K562 (cell line): Measurements from ENCODE around the gene FBN3. TPM values are rescaled to one million over a fixed set of nuclear protein-coding genes. Genes with fewer than 3 reads are reported as not detected.
A peak's percentile ranks its signal among the peaks of the same experiment; 100 is the strongest.

Experiments
- ATAC-seq: fragments of 200-7000 bp; cut with Tn5 transposase; 3 replicates; pipeline ENCODE4 v1.9.1; 2020; ENCODE audit warnings: moderate library complexity
- BruUV-seq: library from RNA; stranded (reverse); fragments of 400-500 nt; replicated peaks from 2 replicates; lab custom pipeline; 2021; lab: Mats Ljungman, UMichigan
- CTCF ChIA-PET: fragments of 300-600 bp; formaldehyde crosslinking; extraction: SDS; loops from one replicate; lab custom pipeline; 2021; ENCODE audit warnings: low intra/inter-chr PET ratio; lab: Yijun Ruan, JAX
- POLR2A ChIA-PET: fragments of 300-600, 350-650 bp; sonication (Branson Sonifier 250); formaldehyde crosslinking; extraction: SDS; loops from one replicate; lab custom pipeline; 2021; ENCODE audit warnings: antibody characterized with exemption, inconsistent platforms; lab: Yijun Ruan, JAX
- DNase-seq, 4 experiments: peaks; one replicate each; pipeline versions ENCODE4 v3.0.0 to v3.0.0-alpha.2; 2011 to 2018; ENCODE audit warnings: low spot score in 3 of 4, mixed read lengths in 3 of 4; ENCODE audit errors: extremely low read depth in 1 of 4
- FAIRE-seq: peaks from 2 replicates; lab custom pipeline; 2011; peaks lifted over from hg19 to GRCh38; lab: Jason Lieb, UNC
- H2AFZ ChIP-seq: 2 replicates; pipeline ENCODE4 v1.6.0; 2011; ENCODE audit warnings: low read depth, low read length, control low read depth, inconsistent platforms
- H3K27ac ChIP-seq: fragments of 200-600 bp; 3 replicates; pipeline ENCODE4 v1.8.0; 2011; ENCODE audit warnings: low read depth, mild to moderate bottlenecking, control low read depth, inconsistent platforms, low read length, moderate library complexity, mixed read lengths; ENCODE audit errors: extremely low read depth
- H3K27me3 ChIP-seq, 2 experiments: fragments of 300-600 bp in 1 of 2; 2 replicates in 1 of 2; 3 replicates in 1 of 2; pipeline versions ENCODE4 v1.6.0 to v1.8.0; 2011; ENCODE audit warnings: inconsistent platforms in 2 of 2, low read length in 2 of 2, mild to moderate bottlenecking in 1 of 2, mixed read lengths in 1 of 2, moderate library complexity in 1 of 2; ENCODE audit not compliant: control insufficient read depth in 2 of 2, insufficient read depth in 2 of 2
- H3K36me3 ChIP-seq: fragments of 300-600 bp; 3 replicates; pipeline ENCODE4 v1.8.0; 2011; ENCODE audit warnings: mild to moderate bottlenecking, low read length, inconsistent platforms; ENCODE audit not compliant: control insufficient read depth, insufficient read depth
- H3K4me1 ChIP-seq, 2 experiments: fragments of 200-600 bp in 1 of 2; replicated peaks in 1 of 2; 2 replicates in 1 of 2; 3 replicates in 1 of 2; pipeline versions ENCODE4 v1.5.1 to v1.8.0; 2011; ENCODE audit warnings: inconsistent platforms in 2 of 2, low read length in 2 of 2, mild to moderate bottlenecking in 1 of 2, mixed read lengths in 1 of 2, moderate library complexity in 1 of 2; ENCODE audit not compliant: control insufficient read depth in 2 of 2, insufficient read depth in 2 of 2
- H3K4me2 ChIP-seq: 2 replicates; pipeline ENCODE4 v1.6.1; 2011; ENCODE audit warnings: low read length, control low read depth, inconsistent platforms, mixed read lengths; ENCODE audit not compliant: insufficient read depth
- H3K4me3 ChIP-seq: fragments of 200-600 bp; sonication (generic), shearing (Covaris generic); 2 replicates; pipeline ENCODE4 v1.5.1; 2016; ENCODE audit warnings: control low read depth, inconsistent platforms
- H3K79me2 ChIP-seq: fragments of 200-600 bp; 3 replicates; pipeline ENCODE4 v1.8.0; 2011; ENCODE audit warnings: low read length, inconsistent platforms; ENCODE audit not compliant: control insufficient read depth, insufficient read depth
- H3K9ac ChIP-seq, 2 experiments: 2 replicates each; pipeline versions ENCODE4 v1.6.0 to v1.6.1; 2011; ENCODE audit warnings: low read depth in 2 of 2, low read length in 2 of 2, control low read depth in 1 of 2, inconsistent platforms in 1 of 2, mild to moderate bottlenecking in 1 of 2, mixed read lengths in 1 of 2; ENCODE audit not compliant: insufficient read depth in 1 of 2
- H3K9me1 ChIP-seq: one replicate; pipeline ENCODE4 v1.6.0; 2011; ENCODE audit warnings: inconsistent platforms, mild to moderate bottlenecking, low read length, moderate library complexity; ENCODE audit not compliant: control insufficient read depth, insufficient read depth
- H3K9me3 ChIP-seq: replicated peaks from 2 replicates; pipeline ENCODE4 v1.5.1; 2011; ENCODE audit warnings: low read depth, low read length, inconsistent platforms; ENCODE audit not compliant: control insufficient read depth, insufficient read depth
- H4K20me1 ChIP-seq: replicated peaks from 2 replicates; pipeline ENCODE4 v1.6.1; 2011; ENCODE audit warnings: low read length, inconsistent platforms, mixed read lengths; ENCODE audit not compliant: control insufficient read depth, insufficient read depth
- ASH1L ChIP-seq: fragments of 450-650 bp; IDR thresholded peaks from 2 replicates; pipeline ENCODE4 v1.6.1; 2018; ENCODE audit warnings: borderline replicate concordance, mild to moderate bottlenecking, low read depth; ENCODE audit not compliant: partially characterized antibody
- MCM2 ChIP-seq: fragments of 450-650 bp; IDR thresholded peaks from 2 replicates; pipeline ENCODE4 v1.6.1; 2017; ENCODE audit warnings: low read depth, mild to moderate bottlenecking
- STAT5B ChIP-seq: fragments of 250-450 bp; sonication (Bioruptor Pico); IDR thresholded peaks from 2 replicates; pipeline ENCODE4 v1.8.0; 2021; ENCODE audit warnings: mild to moderate bottlenecking, inconsistent platforms
- U2AF2 ChIP-seq: fragments of 200-400 bp; formaldehyde crosslinking; optimal IDR thresholded peaks from 2 replicates; pipeline ENCODE3; 2017; ENCODE audit warnings: low read depth, mild to moderate bottlenecking, low read length
- WGBS: fragments of 100-300 bp; shearing (Covaris generic); methylation state at CpG from one replicate; pipeline ENCODE4 v1.1.6; 2016; ENCODE audit warnings: low coverage, mixed read lengths; ENCODE audit not compliant: insufficient coverage; ENCODE audit errors: missing lambda C conversion rate; 5-methylcytosine and 5-hydroxymethylcytosine counted together
- in situ Hi-C: fragments of 300-500 bp; cut with MboI; formaldehyde crosslinking; loops from 4 replicates; pipeline ENCODE4 v1.15.0; 2018; ENCODE audit warnings: inconsistent platforms, mixed read lengths
- intact Hi-C: fragments of 100-400 bp; cut with micrococcal nuclease; formaldehyde crosslinking; loops from 2 replicates; pipeline ENCODE4 v1.14.2; 2022
- polyA plus RNA-seq, 8 experiments: library from polyadenylated mRNA; depleted of rRNA in 4 of 8; stranded (reverse) in 5 of 8; unstranded in 3 of 8; fragments of >200 nt; fragmentation: Nextera tagmentation in 2 of 8; fragmentation: Illumina TruSeq in 1 of 8; extraction: Ambion mirVana in 2 of 8; extraction: Trizol in 1 of 8; gene quantifications; 2 replicates each; pipeline versions ENCODE4 v1.2.1 to v1.2.3, GENCODE V29; 2011 to 2014; ENCODE audit warnings: inconsistent platforms in 1 of 8, missing spikeins in 1 of 8
- total RNA-seq, 7 experiments: library from RNA; depleted of rRNA in 6 of 7; stranded (reverse); fragments of >200 nt in 6 of 7; fragmentation: Illumina TruSeq in 2 of 7; extraction: Trizol in 2 of 7; gene quantifications; 2 replicates each; pipeline versions ENCODE4 v1.2.1 to v1.2.3, GENCODE V29; 2011 to 2021; ENCODE audit warnings: low replicate concordance in 1 of 7
- TF ChIP-seq, protein P1 (sequence below), 2 experiments: fragments of 200-800 bp in 1 of 2; sonication (Bioruptor generic) in 1 of 2; sonication (generic) in 1 of 2; formaldehyde crosslinking in 1 of 2; IDR thresholded peaks in 1 of 2; conservative IDR thresholded peaks in 1 of 2; 2 replicates each; pipeline versions ENCODE4 v1.5.0 to v1.6.1; 2016 to 2020; ENCODE audit warnings: missing compliant biosample characterization in 1 of 2, missing genetic modification characterization in 1 of 2, missing genetic modification reagents in 1 of 2
- TF ChIP-seq, protein P2 (sequence below): sonication (generic); formaldehyde crosslinking; IDR thresholded peaks from 2 replicates; pipeline ENCODE4 v1.9.0; 2022; ENCODE audit warnings: mild to moderate bottlenecking, missing genetic modification reagents

The FBN3 gene
- total and polyA plus RNA-seq, 9 of the 15 experiments (the other 6 are each of a cell fraction or from before 2014, with no cell fraction given) = under 0.01 to 0.29 (median 0.01) TPM; not detected in 4

DNA sequence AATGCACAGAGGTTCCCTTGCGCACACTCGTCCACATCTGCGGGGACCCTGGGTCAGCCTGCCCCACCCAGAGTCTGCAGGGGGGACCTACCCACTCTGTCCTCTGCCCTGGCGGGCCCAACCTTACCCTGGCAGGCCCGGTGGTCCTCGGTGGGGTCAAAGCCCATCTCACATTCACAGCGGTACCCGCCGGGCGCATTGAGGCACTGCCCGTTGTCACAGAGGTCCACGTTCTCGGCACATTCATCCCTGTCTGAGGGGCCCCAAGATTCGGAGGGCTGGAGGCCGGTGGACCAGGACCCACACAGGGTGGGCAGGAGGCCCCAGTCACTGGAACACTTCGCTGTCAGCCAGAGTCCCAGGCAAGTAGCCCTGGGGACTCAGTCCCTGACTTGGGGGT lies 38.5 kb downstream of the FBN3 start:
- Histone ChIP-seq H3K27me3 (peaks cover 39 to 57% of the 10 kb centered on the region in 2 experiments), H3K4me1 (peaks cover 0 to 5% of the 10 kb centered on the region in 2 experiments; a peak in 1 of 5 replicates), H3K9me3 (no peaks in the 10 kb centered on the region), H3K4me2 (no peak overlapping the region), H3K27ac (no peak overlapping the region), H3K9me1 (peaks cover 4% of the 10 kb centered on the region), H2AFZ (no peak overlapping the region)
- intact Hi-C loops (no loop called here), in situ Hi-C loops (no loop called here)
- no TSS peak for BruUV-seq
- POLR2A ChIA-PET = no interaction called here
- FAIRE-seq (no peak), DNase-seq (peak in 1 of 4 experiments; percentile 5), ATAC-seq (no peak)
- TF ChIP-seq U2AF2 = no peak
- TF ChIP-seq, protein P1, sequence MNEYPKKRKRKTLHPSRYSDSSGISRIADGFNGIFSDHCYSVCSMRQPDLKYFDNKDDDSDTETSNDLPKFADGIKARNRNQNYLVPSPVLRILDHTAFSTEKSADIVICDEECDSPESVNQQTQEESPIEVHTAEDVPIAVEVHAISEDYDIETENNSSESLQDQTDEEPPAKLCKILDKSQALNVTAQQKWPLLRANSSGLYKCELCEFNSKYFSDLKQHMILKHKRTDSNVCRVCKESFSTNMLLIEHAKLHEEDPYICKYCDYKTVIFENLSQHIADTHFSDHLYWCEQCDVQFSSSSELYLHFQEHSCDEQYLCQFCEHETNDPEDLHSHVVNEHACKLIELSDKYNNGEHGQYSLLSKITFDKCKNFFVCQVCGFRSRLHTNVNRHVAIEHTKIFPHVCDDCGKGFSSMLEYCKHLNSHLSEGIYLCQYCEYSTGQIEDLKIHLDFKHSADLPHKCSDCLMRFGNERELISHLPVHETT (CRISPR knock-in tag; conservative IDR thresholded peaks at IDR 0.05 in 1 of 2, IDR thresholded peaks at IDR 0.05 in 1 of 2) = no peak
- TF ChIP-seq, protein P2, sequence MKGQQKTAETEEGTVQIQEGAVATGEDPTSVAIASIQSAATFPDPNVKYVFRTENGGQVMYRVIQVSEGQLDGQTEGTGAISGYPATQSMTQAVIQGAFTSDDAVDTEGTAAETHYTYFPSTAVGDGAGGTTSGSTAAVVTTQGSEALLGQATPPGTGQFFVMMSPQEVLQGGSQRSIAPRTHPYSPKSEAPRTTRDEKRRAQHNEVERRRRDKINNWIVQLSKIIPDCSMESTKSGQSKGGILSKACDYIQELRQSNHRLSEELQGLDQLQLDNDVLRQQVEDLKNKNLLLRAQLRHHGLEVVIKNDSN (CRISPR knock-in tag) = no peak
- TF ChIP-seq STAT5B (CRISPR knock-in tag) = no peak
- no peak for TF ChIP-seq MCM2
- TF ChIP-seq ASH1L = no peak
- TF ChIP-seq, all 486 proteins: peak for 0
- WGBS = 35% methylated on average over 15 of the region's 16 CpGs
- Histone ChIP-seq H3K4me3 (no peak overlapping the region), H3K36me3 (no peaks in the 10 kb centered on the region), H4K20me1 (0 out of 2 replicates have a peak, but pooled peaks cover 13% of the 10 kb centered on the region), H3K9ac (no peak overlapping the region; a peak in 1 of 4 replicates), H3K79me2 (no peaks in the 10 kb centered on the region)
- CTCF ChIA-PET = no interaction called here
